ENCODE data around the gene RASL12.
"Not testable (repeated sequence)": the region's sequence is repeated elsewhere in the genome, so short reads cannot be mapped to it uniquely, and the experiment has no call there.

The RASL12 gene

DNA sequence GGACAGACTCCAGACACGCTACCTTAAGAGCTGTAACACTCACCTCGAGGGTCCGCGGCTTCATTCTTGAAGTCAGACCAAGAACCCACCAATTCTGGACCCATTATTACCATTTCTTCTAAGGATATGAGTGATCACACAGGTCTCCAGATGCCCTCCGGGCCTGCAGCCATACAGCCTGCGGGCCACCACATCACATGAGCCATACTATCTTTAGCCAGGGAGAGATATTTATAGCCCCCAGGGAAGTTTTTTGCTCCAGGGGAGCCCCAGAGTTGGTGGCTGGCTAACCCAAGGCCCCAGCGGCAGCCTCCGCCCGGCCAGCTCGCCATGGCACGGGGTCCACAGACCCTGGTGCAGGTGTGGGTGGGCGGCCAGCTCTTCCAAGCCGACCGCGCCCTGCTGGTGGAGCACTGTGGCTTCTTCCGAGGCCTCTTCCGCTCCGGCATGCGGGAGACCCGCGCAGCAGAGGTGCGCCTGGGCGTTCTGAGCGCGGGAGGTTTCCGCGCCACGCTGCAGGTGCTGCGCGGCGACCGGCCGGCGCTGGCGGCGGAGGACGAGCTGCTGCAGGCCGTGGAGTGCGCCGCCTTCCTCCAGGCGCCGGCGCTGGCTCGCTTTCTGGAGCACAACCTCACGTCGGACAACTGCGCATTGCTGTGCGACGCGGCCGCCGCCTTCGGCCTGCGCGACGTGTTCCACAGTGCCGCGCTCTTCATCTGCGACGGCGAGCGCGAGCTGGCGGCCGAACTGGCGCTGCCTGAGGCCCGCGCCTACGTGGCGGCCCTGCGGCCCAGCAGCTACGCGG is 8.9 kb upstream of the RASL12 start, which contains the start of gene KBTBD13:
TSS of gene KBTBD13 (plus strand) at position 261 of the 805 bp plus-strand sequence. CDS start at position 331, 70 bp downstream.
- DNase-seq, result no peak

DNA sequence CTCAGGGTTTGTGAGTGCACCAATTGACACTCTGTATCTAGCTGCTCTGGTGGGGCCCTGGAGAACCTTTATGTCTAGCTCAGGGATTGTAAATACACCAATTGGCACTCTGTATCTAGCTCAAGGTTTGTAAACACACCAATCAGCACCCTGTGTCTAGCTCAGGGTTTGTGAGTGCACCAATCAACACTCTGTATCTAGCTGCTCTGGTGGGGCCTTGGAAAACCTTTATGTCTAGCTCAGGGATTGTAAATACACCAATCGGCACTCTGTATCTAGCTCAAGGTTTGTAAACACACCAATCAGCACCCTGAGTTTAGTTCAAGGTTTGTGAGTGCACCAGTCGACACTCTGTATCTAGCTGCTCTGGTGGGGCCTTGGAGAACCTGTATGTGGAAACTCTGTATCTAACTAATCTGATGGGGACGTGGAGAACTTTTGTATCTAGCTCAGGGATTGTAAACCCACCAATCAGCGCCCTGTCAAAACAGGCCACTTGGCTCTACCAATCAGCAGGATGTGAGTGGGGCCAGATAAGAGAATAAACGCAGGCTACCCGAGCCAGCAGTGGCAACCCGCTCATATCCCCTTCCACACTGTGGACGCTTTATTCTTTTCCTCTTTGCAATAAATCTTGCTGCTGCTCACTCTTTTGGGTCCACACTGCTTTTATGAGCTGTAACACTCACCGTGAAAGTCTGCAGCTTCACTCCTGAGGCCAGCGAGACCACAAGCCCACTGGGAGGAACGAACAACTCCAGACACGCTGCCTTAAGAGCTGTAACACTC is 8.0 kb upstream of the RASL12 start:
- DNase-seq, result not testable (repeated sequence)

DNA sequence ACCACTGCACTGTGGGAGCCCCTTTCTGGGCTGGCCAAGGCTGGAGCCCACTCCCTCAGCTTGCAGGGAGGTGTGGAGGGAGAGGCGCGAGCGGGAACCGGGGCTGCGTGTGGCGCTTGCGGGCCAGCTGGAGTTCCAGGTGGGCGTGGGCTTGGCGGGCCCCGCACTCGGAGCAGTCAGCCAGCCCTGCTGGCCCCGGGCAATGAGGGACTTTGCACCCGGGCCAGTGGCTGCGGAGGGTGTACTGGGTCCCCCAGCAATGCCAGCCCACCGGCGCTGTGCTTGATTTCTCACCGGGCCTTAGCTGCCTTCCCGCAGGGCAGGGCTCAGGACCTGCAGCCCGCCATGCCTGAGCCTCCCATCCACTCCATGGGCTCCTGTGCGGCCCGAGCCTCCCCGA is 7.2 kb upstream of the RASL12 start:
- DNase-seq, result not testable (repeated sequence)

DNA sequence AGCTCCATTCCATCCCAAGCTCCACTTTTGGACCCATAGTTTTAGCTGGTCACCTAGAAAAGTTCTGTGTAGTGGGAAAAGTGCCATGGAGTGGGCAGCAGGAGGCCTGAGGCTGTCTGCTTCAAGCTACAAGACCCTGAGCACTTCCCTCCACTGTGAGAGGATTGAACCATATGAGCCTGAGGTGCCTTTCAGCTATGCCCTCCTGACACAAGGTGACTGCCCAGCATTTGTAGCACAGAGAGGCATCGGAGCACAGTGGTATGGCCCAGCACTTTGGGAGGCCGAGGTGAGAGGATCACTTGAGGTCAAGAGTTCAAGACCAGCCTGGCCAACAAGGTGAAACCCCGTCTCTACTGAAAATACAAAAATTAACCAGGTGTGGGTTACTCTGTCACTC is 4.8 kb upstream of the RASL12 start:
- DNase-seq, result no peak

DNA sequence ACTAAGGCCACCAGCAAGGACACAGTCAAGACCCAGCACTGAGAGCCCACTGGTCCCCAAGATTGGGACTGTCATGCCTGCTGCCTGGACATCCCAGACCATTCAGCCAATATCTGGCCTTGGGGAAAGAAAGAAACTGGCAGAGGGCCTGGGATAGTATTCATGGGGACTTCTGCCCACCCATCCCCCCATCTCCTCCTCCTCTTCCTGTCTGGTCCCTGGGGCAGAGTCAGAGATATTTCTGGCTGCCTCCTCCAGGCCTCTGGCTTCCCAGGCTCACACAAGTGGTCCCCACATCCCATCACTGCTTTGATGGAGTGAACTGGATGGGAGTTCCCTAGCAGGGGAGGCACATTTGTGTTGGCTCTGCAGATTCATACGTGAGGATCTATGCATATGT is 4.2 kb upstream of the RASL12 start:
- no peak for DNase-seq

DNA sequence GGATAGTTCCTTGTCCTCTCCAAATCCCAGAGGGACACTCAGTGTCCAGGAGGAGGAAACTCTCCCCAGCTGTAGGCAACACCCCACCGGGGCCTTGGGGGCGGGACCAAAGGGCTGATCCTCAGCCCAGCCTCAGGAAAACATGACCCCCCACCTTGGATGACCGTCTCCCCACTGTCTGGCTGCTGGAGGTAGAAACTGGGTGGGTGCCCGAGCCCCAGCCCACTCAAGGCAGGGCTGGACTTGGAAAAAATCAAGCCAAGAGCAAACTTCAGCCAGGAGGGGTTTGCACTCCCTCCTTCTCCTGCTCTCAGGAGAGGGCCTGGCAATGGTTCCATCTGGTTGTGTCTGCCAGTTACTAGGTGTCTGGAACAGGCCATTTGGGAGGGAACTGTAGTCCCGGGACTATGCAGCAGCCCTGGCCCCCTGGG is 3.6 kb upstream of the RASL12 start:
- peak in 18 of 56 donors; percentile 17 to 63 (median 32) for DNase-seq

DNA sequence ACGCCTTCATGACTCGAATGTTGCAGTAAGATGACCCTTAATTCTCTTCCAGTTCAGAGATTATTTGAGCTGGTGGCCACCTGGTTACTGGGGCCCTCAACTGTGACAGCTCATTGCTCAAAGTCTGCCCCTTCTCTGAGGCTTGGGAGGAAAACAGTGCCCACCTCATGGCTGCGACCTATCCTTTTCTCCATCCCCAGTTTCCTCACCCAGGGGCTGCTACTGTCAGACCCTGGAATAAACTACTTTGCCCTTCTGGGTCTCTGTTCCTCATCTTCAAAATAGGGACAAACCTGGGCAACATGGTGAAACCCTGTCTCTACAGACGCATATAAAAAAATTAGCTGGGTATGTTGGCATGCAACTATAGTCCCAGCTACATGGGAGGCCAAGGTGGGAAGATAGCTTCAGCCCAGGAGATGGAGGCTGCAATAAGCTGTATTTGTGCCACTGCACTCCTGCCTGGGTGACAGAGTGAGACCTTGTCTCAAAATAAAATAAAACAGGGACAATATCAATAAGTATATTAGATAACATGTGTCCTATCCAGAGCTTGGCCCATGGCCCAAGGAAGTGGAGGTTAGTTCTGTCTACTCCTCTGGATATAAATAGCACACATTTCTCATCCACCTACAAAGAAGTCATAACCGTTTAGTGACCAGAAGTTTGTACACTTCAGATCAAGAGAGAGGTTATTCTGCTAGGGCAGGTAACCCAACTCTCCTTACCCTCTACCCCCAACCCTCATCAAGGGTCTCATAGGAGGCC is 2.2 kb upstream of the RASL12 start:
- DNase-seq, result no peak

DNA sequence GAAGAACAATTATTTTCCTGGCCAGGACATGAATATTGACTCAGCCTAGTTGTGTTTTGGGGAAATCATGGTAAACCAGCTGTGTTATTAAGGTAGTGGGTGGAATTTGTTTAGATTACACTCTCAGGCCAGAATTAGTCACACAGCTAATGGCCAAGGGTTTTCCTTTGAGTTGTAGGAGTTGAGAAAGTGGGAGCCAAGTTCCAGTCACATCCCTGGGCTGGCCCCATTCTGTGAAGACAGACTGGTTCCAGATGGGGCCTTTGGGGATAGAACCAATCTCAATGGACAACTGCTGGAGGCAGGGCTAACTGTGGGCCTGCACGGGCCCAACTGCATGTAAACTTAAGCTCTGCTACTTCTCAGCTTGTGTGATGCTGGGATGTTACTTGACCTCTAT is 1.4 kb upstream of the RASL12 start:
- DNase-seq, result no peak

DNA sequence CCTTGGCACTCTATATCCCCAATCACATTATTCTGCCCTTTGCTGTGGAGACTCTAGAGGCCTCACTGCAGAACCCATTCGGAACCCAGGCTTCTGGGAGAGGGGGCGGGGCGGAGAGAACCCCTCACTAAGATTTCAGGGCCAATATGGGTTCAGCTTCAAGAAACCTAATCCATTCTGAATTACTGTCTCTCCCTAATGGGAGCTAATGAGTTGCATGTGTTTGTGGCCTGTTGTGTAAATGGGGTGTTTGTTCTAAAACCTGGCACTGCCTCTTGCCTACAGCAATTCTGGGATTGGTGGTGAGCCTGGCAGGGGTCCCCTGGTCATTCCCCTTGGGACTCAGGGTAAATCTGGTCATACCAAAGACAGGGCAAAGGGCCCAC is 605 bp upstream of the RASL12 start:
- DNase-seq, result no peak

DNA sequence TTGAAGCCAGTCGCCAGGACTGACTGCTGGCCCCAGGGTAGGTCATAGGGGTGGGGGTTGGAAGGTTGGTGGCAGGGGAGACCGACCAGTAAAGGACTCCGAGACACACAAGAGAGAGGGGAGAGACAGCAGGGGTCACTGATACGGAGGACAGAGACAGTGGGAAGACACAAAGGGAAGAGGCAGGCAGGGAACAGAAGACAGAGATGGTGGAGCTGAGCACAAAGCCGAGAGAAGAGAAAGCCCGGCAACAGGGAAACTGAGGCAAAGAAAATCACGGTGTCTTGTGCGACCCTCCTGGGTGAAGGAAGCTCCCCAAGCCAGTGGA is 510 bp downstream of the RASL12 start:
- no peak for DNase-seq

DNA sequence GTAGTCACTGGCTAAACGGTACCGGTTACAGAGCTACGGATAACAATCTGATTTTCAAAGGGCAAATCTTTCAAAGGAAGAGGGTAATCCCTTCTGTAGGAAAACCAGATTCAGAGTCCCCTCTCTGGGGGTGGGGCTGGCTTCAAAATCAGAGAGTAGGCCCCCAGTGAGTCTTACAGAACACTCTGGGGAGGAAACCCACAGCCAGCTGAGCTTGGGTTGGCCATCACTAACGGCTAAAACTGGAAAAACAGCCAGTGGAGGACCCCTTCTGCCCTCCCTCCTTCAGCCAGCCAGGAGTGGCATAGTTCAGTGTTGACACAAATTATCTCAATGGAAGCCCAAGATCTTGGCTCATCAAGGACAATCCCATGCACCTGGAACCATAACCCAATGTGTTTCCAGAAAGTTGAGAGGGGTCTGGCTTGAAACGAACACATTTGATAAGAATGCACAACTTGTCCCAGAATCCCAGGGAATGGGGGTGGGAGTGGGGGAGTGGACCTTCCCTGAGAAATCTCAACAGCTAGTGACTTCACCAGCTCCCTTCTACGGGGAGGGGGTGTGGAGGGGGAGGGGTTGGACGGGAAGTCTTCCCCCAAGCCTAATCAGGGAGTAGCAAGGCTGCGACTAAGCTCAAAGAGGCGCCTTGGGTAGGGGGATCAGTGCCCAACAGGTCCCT is 1.0 kb downstream of the RASL12 start:
- DNase-seq, result peak in 3 of 56 donors; percentile 10 to 25 (median 17)

DNA sequence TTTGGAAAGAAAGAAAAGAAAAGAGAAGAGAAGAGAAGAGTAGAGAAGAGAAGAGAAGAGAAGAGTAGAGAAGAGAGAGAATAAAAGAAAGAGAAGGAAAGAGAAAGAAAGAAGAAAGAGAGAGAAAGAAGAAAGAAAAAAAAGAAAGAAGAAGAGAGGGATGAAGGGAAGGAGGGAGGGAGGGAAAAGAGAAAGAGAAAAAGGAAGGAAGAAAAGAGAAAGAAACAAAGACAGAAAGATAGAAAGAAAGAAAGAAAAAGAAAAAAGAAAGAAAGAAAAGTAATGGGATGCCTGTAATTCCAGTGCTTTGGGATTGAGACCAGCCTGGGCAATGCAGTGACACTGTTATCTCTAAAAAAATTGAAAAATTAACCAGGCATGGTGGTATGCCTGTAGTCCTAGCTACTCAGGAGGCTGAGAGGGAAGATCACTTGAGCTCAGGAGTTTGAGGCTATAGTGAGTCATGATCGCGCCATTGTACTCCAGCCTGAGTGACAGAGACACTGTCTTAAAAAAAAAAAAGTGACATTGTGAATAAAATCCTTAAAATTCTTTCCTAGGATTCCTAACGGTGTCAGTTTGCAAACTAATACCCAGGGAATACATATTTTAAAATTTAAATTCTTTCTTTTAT is 1.7 kb downstream of the RASL12 start:
- DNase-seq, result no peak

DNA sequence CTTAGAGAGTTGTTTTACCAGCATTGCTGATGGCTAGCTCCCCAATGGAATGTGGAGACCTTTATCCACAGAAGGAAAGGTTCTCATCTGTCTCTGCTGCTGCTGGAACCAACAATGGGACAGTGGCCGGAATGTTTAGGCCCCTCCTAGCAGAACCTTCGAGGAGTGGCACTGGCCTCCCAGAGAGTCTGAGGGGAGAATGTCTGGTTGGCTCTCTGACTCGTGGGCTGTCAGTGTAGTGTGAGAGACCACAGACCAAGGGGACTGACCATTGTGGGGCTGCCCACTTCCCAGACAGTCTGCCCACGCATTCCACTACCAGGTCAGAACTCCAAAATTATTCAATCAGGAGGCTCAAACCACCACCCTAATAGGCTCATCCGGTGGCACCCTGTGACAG is 5.1 kb downstream of the RASL12 start:
- DNase-seq, result no peak

DNA sequence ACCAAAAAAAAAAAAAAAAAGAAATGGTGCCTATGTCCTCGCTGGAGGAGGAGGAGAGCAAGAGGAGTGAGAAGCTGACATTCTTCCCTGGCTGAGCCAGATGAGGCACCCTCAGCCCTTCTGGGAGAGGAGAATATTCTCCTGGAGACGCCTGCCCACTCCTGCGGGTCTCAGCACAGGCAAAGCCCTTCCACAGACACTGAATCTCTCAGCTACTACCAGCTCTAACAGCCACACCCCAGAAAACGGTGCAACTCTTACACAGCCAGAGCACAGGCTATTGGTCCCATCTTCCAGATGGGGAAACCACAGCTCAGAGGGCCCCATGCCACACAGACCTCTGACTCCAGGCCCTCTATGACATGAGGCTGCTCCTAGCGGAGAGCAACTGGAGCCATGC is 5.7 kb downstream of the RASL12 start:
- DNase-seq, result no peak

DNA sequence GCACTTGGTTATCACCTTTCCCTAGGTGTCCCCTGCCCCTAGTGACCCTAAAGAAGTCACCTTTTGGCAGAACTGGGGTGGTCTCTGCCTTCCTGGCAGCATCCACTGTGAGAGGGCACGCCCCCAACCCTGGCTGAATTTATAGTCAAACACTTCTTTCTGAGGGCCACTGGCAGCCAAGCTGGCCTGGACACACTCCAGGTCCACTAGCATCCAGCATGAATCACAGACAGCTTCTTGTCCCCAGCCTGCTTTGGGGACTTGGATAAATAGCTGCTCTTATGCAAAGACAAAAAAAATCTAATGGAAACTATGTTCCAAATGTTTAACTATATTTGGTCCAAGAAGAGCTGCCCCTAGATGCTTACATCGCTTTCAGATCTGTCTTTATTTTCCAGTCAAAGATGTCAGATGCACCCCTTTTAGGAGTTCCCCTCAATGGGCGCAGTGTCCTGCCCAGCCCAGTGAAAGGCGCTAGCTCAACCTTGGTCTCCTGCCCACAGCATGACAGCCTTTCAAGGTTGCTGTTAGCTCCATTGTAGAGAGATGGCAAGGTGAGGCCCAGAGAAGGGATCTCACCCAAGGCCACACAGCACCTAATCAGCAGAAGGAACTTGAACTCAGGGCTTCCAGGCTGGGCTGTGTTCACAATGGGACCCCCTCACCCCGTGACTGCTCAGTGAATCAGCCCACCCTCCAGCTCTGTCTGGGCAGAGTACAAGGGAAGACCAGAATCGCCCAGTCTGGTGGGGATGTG is 7.0 kb downstream of the RASL12 start:
- peak in 47 of 56 donors; percentile 13 to 85 (median 53) for DNase-seq

DNA sequence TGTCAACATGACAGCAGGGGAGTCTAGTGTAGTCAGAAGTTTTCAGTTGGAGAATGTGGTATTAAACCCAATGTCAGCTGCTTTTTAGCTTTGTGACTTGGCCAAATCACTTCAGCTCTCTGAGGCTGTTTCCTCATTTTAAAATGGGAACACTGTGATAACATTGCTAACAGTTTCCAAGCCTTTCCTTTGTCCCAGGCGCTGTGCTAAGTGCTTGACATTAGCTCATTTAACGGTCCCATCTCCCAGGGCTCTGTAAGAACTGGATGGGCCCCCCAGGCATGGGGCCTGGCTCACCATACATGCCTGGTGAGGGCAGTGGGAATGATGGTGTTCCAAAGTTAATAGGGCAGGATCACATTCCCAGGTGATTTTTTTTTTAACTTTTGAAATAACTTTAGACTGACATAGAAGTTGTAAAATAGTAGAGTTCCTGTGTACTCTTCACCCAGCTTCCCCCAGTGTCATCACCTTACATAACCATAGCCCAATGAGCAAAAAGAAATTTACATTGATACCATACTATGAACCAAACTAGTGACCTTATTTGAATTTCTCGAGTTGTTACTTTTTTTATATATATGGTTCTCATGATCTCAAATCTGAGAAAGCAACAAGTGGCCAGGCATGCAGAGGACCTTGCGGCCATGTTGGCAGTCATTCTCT is 7.7 kb downstream of the RASL12 start:
- DNase-seq, result no peak

DNA sequence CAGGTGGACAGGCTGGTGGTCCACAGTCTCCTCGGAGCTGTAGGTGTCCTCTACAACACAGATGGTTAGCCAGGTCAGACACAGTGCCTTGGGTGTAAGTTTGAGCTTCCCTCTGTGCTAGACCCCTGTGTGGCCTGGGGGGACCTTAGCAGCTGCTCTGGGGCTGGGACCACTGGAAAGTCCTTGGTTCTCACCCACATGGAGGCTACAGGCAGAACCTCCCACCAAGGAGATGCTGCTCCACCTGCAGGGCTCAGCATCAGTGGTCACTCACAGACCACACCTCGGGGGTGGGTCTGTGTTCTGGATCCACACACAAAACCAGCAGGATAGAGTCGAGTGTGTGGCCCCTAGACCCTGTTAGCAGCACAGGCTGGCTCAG is 8.4 kb downstream of the RASL12 start:
- DNase-seq, result no peak

DNA sequence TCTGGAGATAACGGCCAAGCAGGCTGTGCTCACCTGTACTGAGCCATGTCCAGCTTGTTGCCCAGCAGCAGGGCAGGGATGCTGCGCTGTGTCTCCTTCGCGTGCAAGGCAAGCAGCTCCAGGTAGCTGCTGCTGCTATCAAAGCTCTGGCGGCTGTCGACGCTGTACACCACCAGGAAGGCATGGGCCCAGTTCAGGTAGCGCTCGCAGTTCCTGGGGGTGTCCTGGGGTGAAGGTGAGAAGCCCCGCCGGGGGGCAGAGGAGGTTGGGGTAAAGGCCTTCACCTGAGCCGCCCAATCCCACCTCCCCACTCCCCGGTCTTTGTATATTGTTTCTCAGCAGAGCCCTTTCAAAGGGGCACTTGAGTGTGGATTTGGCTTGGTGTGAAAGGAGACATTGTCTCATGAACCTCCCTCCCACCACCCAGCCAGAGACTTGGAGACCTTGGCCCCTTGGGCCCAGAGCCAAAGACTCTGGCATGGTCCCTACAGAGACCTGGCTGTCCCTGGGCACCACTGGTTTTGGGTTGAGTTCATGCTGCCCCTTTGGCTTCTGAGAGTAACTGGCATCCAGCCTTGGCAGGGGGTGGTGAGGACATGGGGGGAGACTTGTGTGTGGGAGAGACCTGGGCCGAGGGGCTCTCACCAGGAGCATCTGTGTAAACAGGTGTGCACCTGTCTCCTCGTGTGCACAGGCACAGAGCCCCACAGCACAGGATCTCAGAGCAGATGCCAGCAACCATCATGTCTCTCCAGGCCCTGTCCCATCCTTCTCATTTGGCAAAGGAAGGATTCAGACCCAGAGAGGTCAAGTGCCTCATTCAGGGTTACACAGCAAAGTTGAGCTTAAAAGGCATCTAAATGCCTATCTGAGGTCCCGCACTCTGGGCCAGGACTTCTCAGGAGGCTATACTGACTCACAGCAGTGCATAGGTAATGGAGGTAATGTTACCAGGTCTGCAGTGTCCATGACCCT is 9.1 kb downstream of the RASL12 start:
- DNase-seq, result peak in 29 of 56 donors; percentile 11 to 70 (median 37)
